GM12864 (cell line): Measurements from ENCODE around the gene HTR2B.
"Not testable (repeated sequence)": the region's sequence is repeated elsewhere in the genome, so short reads cannot be mapped to it uniquely, and the experiment has no call there.

ENCODE experiments used
- DNase-seq: peaks from one replicate; pipeline ENCODE4 v3.0.0-alpha.2; 2011; ENCODE audit warnings: low read depth
- H3K4me3 ChIP-seq: 2 replicates; pipeline ENCODE4 v1.5.1; 2011; ENCODE audit warnings: mild to moderate bottlenecking, low read depth, low read length, control low read depth
- CTCF ChIP-seq: IDR thresholded peaks from 2 replicates; pipeline ENCODE4 v1.5.1; 2011; ENCODE audit warnings: low read depth, mild to moderate bottlenecking, moderate library complexity, low read length, control low read depth, inconsistent platforms; ENCODE audit errors: missing control alignments

HTR2B gene

GRCh38 chr2:231159306-231159705, 34.5 kb upstream of the HTR2B start:
- no peak for TF ChIP-seq CTCF
- H3K4me3 ChIP-seq: no peak overlapping the region
- no peak for DNase-seq

- no peak overlapping the region for H3K4me3 ChIP-seq
- no peak for TF ChIP-seq CTCF
- DNase-seq: no peak
Observed at GRCh38 chr2:231152800-231153557, 28.1 kb upstream of the HTR2B start.

GRCh38 chr2:231146665-231147064, 21.8 kb upstream of the HTR2B start:
- TF ChIP-seq CTCF: no peak

GRCh38 chr2:231144896-231145295, 20.1 kb upstream of the HTR2B start:
- no peak for DNase-seq
- no peak overlapping the region for H3K4me3 ChIP-seq
- no peak for TF ChIP-seq CTCF

More at GRCh38 chr2:231146665-231147064, 21.8 kb upstream of the HTR2B start:
- no peak overlapping the region for H3K4me3 ChIP-seq
- DNase-seq: no peak

- not testable (repeated sequence) for H3K4me3 ChIP-seq, DNase-seq
Observed at GRCh38 chr2:231140808-231141207, 16.0 kb upstream of the HTR2B start.

- H3K4me3 ChIP-seq: no peak overlapping the region
- TF ChIP-seq CTCF: no peak
- no peak for DNase-seq
Observed at GRCh38 chr2:231139796-231140195, 15.0 kb upstream of the HTR2B start.

- no peak for DNase-seq
- TF ChIP-seq CTCF: no peak
- H3K4me3 ChIP-seq: no peak overlapping the region
Observed at GRCh38 chr2:231138699-231139098, 13.9 kb upstream of the HTR2B start.
